K562 (cell line): ENCODE results near the gene KRT83. TPM values are rescaled to one million over a fixed set of nuclear protein-coding genes. Genes with fewer than 3 reads are reported as not detected.

Experiments used
- CC2D1A ChIP-seq: fragments of 450-650 bp; IDR thresholded peaks from 2 replicates; pipeline ENCODE4 v1.6.1; 2017; ENCODE audit warnings: mild to moderate bottlenecking
- CTCFL ChIP-seq: IDR thresholded peaks from 2 replicates; pipeline ENCODE4 v1.6.1; 2011; ENCODE audit warnings: borderline replicate concordance, low read depth, mild to moderate bottlenecking, moderate library complexity, low read length; ENCODE audit not compliant: insufficient read depth, poor library complexity, severe bottlenecking
- DNMT1 ChIP-seq: fragments of 450-650 bp; IDR thresholded peaks from 2 replicates; pipeline ENCODE4 v1.6.1; 2016; ENCODE audit warnings: antibody characterized with exemption, mild to moderate bottlenecking
- E2F5 ChIP-seq: sonication (generic); formaldehyde crosslinking; IDR thresholded peaks from 2 replicates; pipeline ENCODE4 v1.8.0; 2022; ENCODE audit warnings: mild to moderate bottlenecking, missing genetic modification reagents
- E4F1 ChIP-seq: fragments of 250-450 bp; sonication (Bioruptor Pico); IDR thresholded peaks from 2 replicates; pipeline ENCODE4 v1.5.0; 2021; ENCODE audit warnings: mild to moderate bottlenecking, borderline replicate concordance
- HMG20A ChIP-seq: fragments of 450-650 bp; formaldehyde crosslinking; conservative IDR thresholded peaks from 2 replicates; pipeline ENCODE4 v1.4.0; 2020; ENCODE audit warnings: mild to moderate bottlenecking, mixed read lengths
- MYC ChIP-seq, 2 experiments: fragments of 250-450 bp in 1 of 2; sonication (Bioruptor Pico) in 1 of 2; IDR thresholded peaks; 2 replicates each; pipeline versions ENCODE4 v1.5.1 to v1.6.1; 2012 to 2021; ENCODE audit warnings: low read depth in 2 of 2, borderline replicate concordance in 1 of 2, improper control_type of control experiment in 1 of 2, low read length in 1 of 2, mild to moderate bottlenecking in 1 of 2, moderate library complexity in 1 of 2
- POLR2G ChIP-seq: fragments of 200-400 bp; formaldehyde crosslinking; IDR thresholded peaks from 2 replicates; pipeline ENCODE4 v1.6.1; 2017; ENCODE audit warnings: low read depth, mild to moderate bottlenecking, antibody characterized with exemption, low read length, moderate library complexity
- RB1 ChIP-seq: fragments of 450-650 bp; IDR thresholded peaks from 2 replicates; pipeline ENCODE4 v1.6.1; 2017; ENCODE audit warnings: low read depth, mild to moderate bottlenecking
- RBFOX2 ChIP-seq: fragments of 200-400 bp; formaldehyde crosslinking; IDR thresholded peaks from 2 replicates; pipeline ENCODE4 v1.6.1; 2017; ENCODE audit warnings: low read depth, mild to moderate bottlenecking, low read length, moderate library complexity
- RNF219 ChIP-seq: fragments of 250-450 bp; sonication (Bioruptor Pico); IDR thresholded peaks from 2 replicates; pipeline ENCODE4 v1.5.0; 2022; ENCODE audit warnings: mild to moderate bottlenecking
- THAP7 ChIP-seq: fragments of 250-450 bp; sonication (Bioruptor Pico); IDR thresholded peaks from 2 replicates; pipeline ENCODE4 v1.5.0; 2021
- ZBTB17 ChIP-seq: fragments of 450-650 bp; formaldehyde crosslinking; IDR thresholded peaks from 2 replicates; pipeline ENCODE4 v1.4.0; 2020; ENCODE audit warnings: mild to moderate bottlenecking
- ZNF324 ChIP-seq: fragments of 250-450 bp; sonication (Bioruptor Pico); IDR thresholded peaks from 2 replicates; pipeline ENCODE4 v1.4.0; 2020; ENCODE audit warnings: mild to moderate bottlenecking
- polyA plus RNA-seq, 8 experiments: library from polyadenylated mRNA; depleted of rRNA in 4 of 8; stranded (reverse) in 5 of 8; unstranded in 3 of 8; fragments of >200 nt; fragmentation: Nextera tagmentation in 2 of 8; fragmentation: Illumina TruSeq in 1 of 8; extraction: Ambion mirVana in 2 of 8; extraction: Trizol in 1 of 8; gene quantifications; 2 replicates each; pipeline versions ENCODE4 v1.2.1 to v1.2.3, GENCODE V29; 2011 to 2014; ENCODE audit warnings: inconsistent platforms in 1 of 8, missing spikeins in 1 of 8
- total RNA-seq, 7 experiments: library from RNA; depleted of rRNA in 6 of 7; stranded (reverse); fragments of >200 nt in 6 of 7; fragmentation: Illumina TruSeq in 2 of 7; extraction: Trizol in 2 of 7; gene quantifications; 2 replicates each; pipeline versions ENCODE4 v1.2.1 to v1.2.3, GENCODE V29; 2011 to 2021; ENCODE audit warnings: low replicate concordance in 1 of 7

KRT83 gene
- total and polyA plus RNA-seq, 9 of the 15 experiments (the other 6 are each of a cell fraction or from before 2014, with no cell fraction given), result not detected

- TF ChIP-seq RB1 (peak; percentile 74; the same call in 1 of the 2 replicates), ZBTB17 (no peak), CC2D1A (no peak), CTCFL (peak; percentile 46), E4F1 (no peak), DNMT1 (no peak), ZNF324 (CRISPR knock-in tag) (no peak), MYC (IDR thresholded peaks at IDR 0.05; ENCODE audit: low read depth, low read length) (peak; percentile 34; the same call in 1 of the 2 replicates), MYC (CRISPR knock-in tag; IDR thresholded peaks at IDR 0.05; ENCODE audit: borderline replicate concordance, low read depth) (no peak; the same call in 1 of the 2 replicates), E2F5 (no peak), HMG20A (CRISPR knock-in tag) (no peak), THAP7 (CRISPR knock-in tag) (peak; percentile 31; the same call in 1 of the 2 replicates), RNF219 (CRISPR knock-in tag) (peak; percentile 9; the same call in 1 of the 2 replicates), RBFOX2 (peak; percentile 48), POLR2G (0 out of 2 replicates have a peak, but pooled peaks have one; percentile 27)
Observed at GRCh38 chr12:52278575-52279421, 42.4 kb downstream of the KRT83 start (continued).
